GM23248 (cell line): ENCODE measurements around the gene DNASE1L1. TPM values are rescaled to one million over a fixed set of nuclear protein-coding genes. Genes with fewer than 3 reads are reported as not detected.

Source experiments
- DNase-seq: peaks from one replicate; pipeline ENCODE4 v3.0.0-alpha.2; 2015
- H2AFZ ChIP-seq: fragments of 200-600 bp; sonication (generic); 2 replicates; pipeline ENCODE4 v1.6.1; 2016; ENCODE audit warnings: antibody characterized with exemption
- H3F3A ChIP-seq: fragments of 200-600 bp; sonication (generic); 2 replicates; pipeline ENCODE4 v1.6.1; 2016; ENCODE audit warnings: mild to moderate bottlenecking, antibody characterized with exemption, mixed run types; ENCODE audit not compliant: insufficient read depth
- H3K27ac ChIP-seq: fragments of 200-600 bp; sonication (generic); 2 replicates; pipeline ENCODE4 v1.5.1; 2016; ENCODE audit warnings: mild to moderate bottlenecking
- H3K27me3 ChIP-seq: fragments of 200-600 bp; sonication (generic); replicated peaks from 2 replicates; pipeline ENCODE4 v1.6.1; 2016; ENCODE audit warnings: mild to moderate bottlenecking; ENCODE audit not compliant: insufficient read depth
- H3K36me3 ChIP-seq: fragments of 200-600 bp; sonication (generic); 2 replicates; pipeline ENCODE4 v1.6.1; 2016; ENCODE audit warnings: low read depth, mild to moderate bottlenecking
- H3K4me1 ChIP-seq: fragments of 200-600 bp; sonication (generic); 2 replicates; pipeline ENCODE4 v1.6.1; 2016; ENCODE audit warnings: mild to moderate bottlenecking; ENCODE audit not compliant: insufficient read depth
- H3K4me2 ChIP-seq: fragments of 200-600 bp; sonication (generic); one replicate; pipeline ENCODE4 v1.6.1; 2016; ENCODE audit warnings: mild to moderate bottlenecking; ENCODE audit not compliant: unreplicated experiment
- H3K4me3 ChIP-seq: fragments of 200-600 bp; sonication (generic); 2 replicates; pipeline ENCODE4 v1.5.1; 2016; ENCODE audit warnings: mild to moderate bottlenecking
- H3K79me2 ChIP-seq: fragments of 200-600 bp; sonication (generic); 2 replicates; pipeline ENCODE4 v1.6.1; 2016; ENCODE audit warnings: mild to moderate bottlenecking; ENCODE audit not compliant: insufficient read depth
- H3K9ac ChIP-seq: fragments of 200-600 bp; sonication (generic); 2 replicates; pipeline ENCODE4 v1.6.1; 2016; ENCODE audit warnings: mild to moderate bottlenecking
- H3K9me2 ChIP-seq: fragments of 200-600 bp; sonication (generic); 2 replicates; pipeline ENCODE4 v1.6.1; 2016; ENCODE audit warnings: mixed run types, mild to moderate bottlenecking, moderate library complexity; ENCODE audit not compliant: insufficient read depth
- H3K9me3 ChIP-seq: fragments of 200-600 bp; sonication (generic); one replicate; pipeline ENCODE4 v1.6.1; 2017; ENCODE audit warnings: low read depth
- H4K20me1 ChIP-seq: fragments of 200-600 bp; sonication (generic); 2 replicates; pipeline ENCODE4 v1.6.0; 2016; ENCODE audit not compliant: insufficient read depth
- EZH2 ChIP-seq: fragments of 200-600 bp; sonication (generic); IDR thresholded peaks from 2 replicates; pipeline ENCODE4 v1.6.1; 2018; ENCODE audit warnings: antibody characterized with exemption, mild to moderate bottlenecking; ENCODE audit not compliant: insufficient read depth, poor library complexity, severe bottlenecking
- EZH2phosphoT487 ChIP-seq: fragments of 200-600 bp; sonication (generic); IDR thresholded peaks from 2 replicates; pipeline ENCODE4 v1.6.1; 2018; ENCODE audit warnings: antibody characterized with exemption, moderate library complexity, mild to moderate bottlenecking, low read depth; ENCODE audit not compliant: insufficient read depth
- WGBS, 2 experiments: methylation state at CpG; one replicate each; pipeline ENCODE4 v1.1.6; 2015 to 2017; ENCODE audit warnings: low lambda C conversion rate in 2 of 2, low coverage in 1 of 2; ENCODE audit errors: missing lambda C conversion rate in 2 of 2; 5-methylcytosine and 5-hydroxymethylcytosine counted together
- in situ Hi-C: fragments of 300-500 bp; cut with MboI; formaldehyde crosslinking; loops from 2 replicates; pipeline ENCODE4 v1.15.0; 2020
- polyA plus RNA-seq: library from polyadenylated mRNA; unstranded; fragments of >200 nt; fragmentation: Nextera tagmentation; extraction: Ambion mirVana; gene quantifications from 2 replicates; pipeline ENCODE4 v1.2.1, GENCODE V29; 2016
- total RNA-seq: library from RNA; depleted of rRNA; stranded (reverse); fragments of >200 nt; shearing (Covaris generic); gene quantifications from 2 replicates; pipeline ENCODE4 v1.2.3, GENCODE V29; 2014; rRNA removed

DNASE1L1 gene
- total RNA-seq (60.7 TPM in 2 replicates), polyA plus RNA-seq (16.6 and 17.0 TPM in 2 replicates)

DNA sequence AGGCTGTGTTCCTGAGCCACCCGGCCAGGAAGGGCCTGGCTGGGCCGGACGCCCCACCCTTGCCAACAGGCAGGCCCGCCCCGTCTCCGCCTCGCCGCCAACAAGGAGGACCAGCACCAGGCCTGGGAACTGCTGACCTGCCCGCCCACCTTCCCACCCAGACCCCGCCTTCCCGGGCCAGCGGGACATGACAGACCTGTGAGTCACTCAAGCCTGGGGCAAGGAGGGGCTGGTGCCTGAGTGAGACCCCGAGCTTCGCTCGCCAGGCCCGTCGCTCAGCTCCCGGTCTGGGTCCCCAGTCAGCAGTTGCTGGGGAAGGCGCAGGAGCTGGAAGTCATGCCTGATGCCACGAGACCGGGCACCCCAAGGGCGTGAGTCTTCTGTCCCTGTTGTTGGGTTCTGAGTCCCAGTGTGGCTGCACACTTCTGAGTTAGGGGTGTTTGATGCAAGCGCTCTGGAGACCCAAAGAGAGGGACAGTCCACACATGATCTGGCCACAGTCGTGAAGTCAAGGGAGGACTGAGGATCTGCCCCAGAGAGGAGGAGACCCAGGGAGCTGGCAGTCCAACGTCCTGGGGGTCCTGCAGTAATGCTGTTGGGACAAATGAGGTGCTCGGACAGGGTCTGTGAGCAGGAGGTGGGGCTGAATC, at the start of gene DNASE1L1:
Gene DNASE1L1, minus strand, starts transcription at position 33 of the 650 bp plus-strand sequence. CDS start 3,686 bp downstream, outside the sequence.
- peak within 1 kb of the TSS; percentile 93 for H3K9ac ChIP-seq
- WGBS, 2 experiments = 12 to 44% methylated on average over 7 to 10 of the region's 26 CpGs

DNA sequence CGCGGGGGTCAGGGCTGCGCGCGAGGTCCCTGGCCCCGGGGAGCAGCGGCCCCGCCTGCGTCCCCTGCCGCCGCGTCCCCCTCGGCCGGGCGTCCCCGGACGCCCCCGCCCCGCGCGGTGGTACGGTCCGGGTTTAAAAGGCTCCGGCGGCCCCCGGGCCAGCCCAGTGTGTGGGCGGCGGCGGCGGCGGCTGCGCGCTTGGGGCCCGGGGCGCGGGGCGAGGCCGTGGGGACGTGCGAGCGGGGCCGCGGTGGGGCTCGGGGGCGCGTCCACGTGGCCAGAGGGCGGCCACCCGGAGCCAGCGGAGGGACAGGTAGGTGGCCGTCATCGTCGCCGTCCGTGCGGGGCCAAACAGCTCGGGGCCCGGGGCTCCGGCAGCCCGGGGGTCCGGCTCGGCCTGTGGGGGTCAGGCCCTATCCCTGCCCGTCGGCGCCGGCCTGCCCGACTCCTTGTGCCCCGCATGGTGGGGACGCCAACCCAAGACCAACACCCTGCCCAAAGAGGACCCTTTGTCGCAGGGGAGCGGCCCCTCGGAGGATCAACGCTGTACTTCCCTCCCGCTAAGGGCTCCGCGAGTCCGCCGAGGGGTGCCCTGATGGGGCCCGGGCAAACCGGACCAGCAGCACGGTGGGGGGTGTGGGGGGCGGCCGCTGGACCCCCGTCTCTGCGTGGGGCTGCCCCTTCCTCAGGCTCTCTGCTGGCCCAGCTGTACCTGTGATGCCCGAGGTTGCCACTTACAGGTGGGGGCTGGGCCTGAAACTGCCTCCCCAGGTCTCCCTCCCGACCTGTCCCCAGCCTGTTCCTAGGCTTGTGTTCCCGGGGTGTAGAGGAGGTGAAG, 49.3 kb upstream of the DNASE1L1 start, which contains the start of gene PLXNA3:
Gene PLXNA3, plus strand, starts transcription at position 166 of the 838 bp plus-strand sequence. CDS start 1,903 bp downstream, outside the sequence.
- Histone ChIP-seq H3K9me2 (no peaks in the 10 kb centered on the region), H3K27me3 (no peaks in the 10 kb centered on the region), H3K36me3 (no peaks in the 10 kb centered on the region), H3K27ac (peak within 1 kb of the TSS; percentile 79), H2AFZ (peak within 1 kb of the TSS; percentile 58; the same call in 1 of the 2 replicates), H3K79me2 (peaks cover 50% of the 10 kb centered on the region), H3K4me2 (peak within 1 kb of the TSS; percentile 78), H4K20me1 (no peaks in the 10 kb centered on the region), H3K4me3 (peak within 1 kb of the TSS; percentile 90), H3K9ac (peak within 1 kb of the TSS; percentile 90), H3K4me1 (no peaks in the 10 kb centered on the region), H3F3A (no peaks in the 10 kb centered on the region), H3K9me3 (no peaks in the 10 kb centered on the region)
- TF ChIP-seq EZH2phosphoT487 (no peak), EZH2 (no peak)
- peak; percentile 66 for DNase-seq
- in situ Hi-C loops = no loop called here
- 0 to 3% methylated on average over 3 to 6 of the region's 88 CpGs for WGBS, 2 experiments

More for the DNA sequence above, at the start of gene DNASE1L1:
- Histone ChIP-seq H3K9me2 (no peaks in the 10 kb centered on the region), H3K9me3 (no peaks in the 10 kb centered on the region), H3K4me2 (peak within 1 kb of the TSS; percentile 84), H2AFZ (peak within 1 kb of the TSS; percentile 70), H3K4me3 (peak within 1 kb of the TSS; percentile 84), H4K20me1 (no peaks in the 10 kb centered on the region), H3K79me2 (peaks cover 31% of the 10 kb centered on the region), H3K27ac (peak within 1 kb of the TSS; percentile 82), H3F3A (no peaks in the 10 kb centered on the region), H3K36me3 (no peaks in the 10 kb centered on the region), H3K27me3 (no peaks in the 10 kb centered on the region), H3K4me1 (peaks cover 6% of the 10 kb centered on the region; the same call in 1 of the 2 replicates)
- no peak for TF ChIP-seq EZH2
- TF ChIP-seq EZH2phosphoT487 = no peak
- DNase-seq = peak; percentile 91
- in situ Hi-C loops = no loop called here

- H3K27ac ChIP-seq = peak overlapping the region; percentile 79
- WGBS, 2 experiments = 18 to 28% methylated on average over 8 to 16 of the region's 65 CpGs
- no peaks in the 10 kb centered on the region for H3F3A ChIP-seq
- H3K4me2 ChIP-seq = no peak overlapping the region
- no peaks in the 10 kb centered on the region for H3K36me3 ChIP-seq
- in situ Hi-C loops = no loop called here
- H3K79me2 ChIP-seq = peaks cover 44% of the 10 kb centered on the region
- no peaks in the 10 kb centered on the region for H3K27me3 ChIP-seq
- peak; percentile 52 for DNase-seq
- H3K9me3 ChIP-seq = no peaks in the 10 kb centered on the region
- H2AFZ ChIP-seq = peak overlapping the region; percentile 58; the same call in 1 of the 2 replicates
- no peaks in the 10 kb centered on the region for H3K9me2 ChIP-seq
- peak overlapping the region; percentile 90 for H3K4me3 ChIP-seq
- H3K9ac ChIP-seq = peak overlapping the region; percentile 90
- TF ChIP-seq EZH2 = no peak
- TF ChIP-seq EZH2phosphoT487 = no peak
- no peaks in the 10 kb centered on the region for H3K4me1 ChIP-seq
- H4K20me1 ChIP-seq = no peaks in the 10 kb centered on the region
These were observed 48.5 kb upstream of the DNASE1L1 start for GRCh38 chrX:154457491-154458115.

- H3K4me2 ChIP-seq = no peak overlapping the region
- no peak overlapping the region for H3K4me3 ChIP-seq
- no peak overlapping the region for H3K9ac ChIP-seq
- TF ChIP-seq EZH2 = no peak
- no peak for TF ChIP-seq EZH2phosphoT487
- H3K9me2 ChIP-seq = no peaks in the 10 kb centered on the region
- H3K9me3 ChIP-seq = no peaks in the 10 kb centered on the region
- no peaks in the 10 kb centered on the region for H4K20me1 ChIP-seq
- H3K27ac ChIP-seq = no peak overlapping the region
- DNase-seq = no peak
- WGBS, 2 experiments = 89 to 94% methylated on average over 9 of the region's 9 CpGs
- peaks cover 3% of the 10 kb centered on the region; the same call in 1 of the 2 replicates for H3K79me2 ChIP-seq
- H3K4me1 ChIP-seq = no peaks in the 10 kb centered on the region
- H3K27me3 ChIP-seq = no peaks in the 10 kb centered on the region
- H3K36me3 ChIP-seq = no peaks in the 10 kb centered on the region
- no peaks in the 10 kb centered on the region for H3F3A ChIP-seq
- in situ Hi-C loops = no loop called here
- no peak overlapping the region for H2AFZ ChIP-seq
These were observed 43.8 kb upstream of the DNASE1L1 start for GRCh38 chrX:154452823-154453222.
